NCI-H146 treated with DMSO at 0.1 percent for 48 hours (cell line): ENCODE results near the gene LMF2.

ENCODE experiments used
- DNase-seq: peaks from one replicate; lab custom pipeline; 2025; ENCODE audit not compliant: unreplicated experiment; lab: John Stamatoyannopoulos, UW

LMF2 gene

DNA sequence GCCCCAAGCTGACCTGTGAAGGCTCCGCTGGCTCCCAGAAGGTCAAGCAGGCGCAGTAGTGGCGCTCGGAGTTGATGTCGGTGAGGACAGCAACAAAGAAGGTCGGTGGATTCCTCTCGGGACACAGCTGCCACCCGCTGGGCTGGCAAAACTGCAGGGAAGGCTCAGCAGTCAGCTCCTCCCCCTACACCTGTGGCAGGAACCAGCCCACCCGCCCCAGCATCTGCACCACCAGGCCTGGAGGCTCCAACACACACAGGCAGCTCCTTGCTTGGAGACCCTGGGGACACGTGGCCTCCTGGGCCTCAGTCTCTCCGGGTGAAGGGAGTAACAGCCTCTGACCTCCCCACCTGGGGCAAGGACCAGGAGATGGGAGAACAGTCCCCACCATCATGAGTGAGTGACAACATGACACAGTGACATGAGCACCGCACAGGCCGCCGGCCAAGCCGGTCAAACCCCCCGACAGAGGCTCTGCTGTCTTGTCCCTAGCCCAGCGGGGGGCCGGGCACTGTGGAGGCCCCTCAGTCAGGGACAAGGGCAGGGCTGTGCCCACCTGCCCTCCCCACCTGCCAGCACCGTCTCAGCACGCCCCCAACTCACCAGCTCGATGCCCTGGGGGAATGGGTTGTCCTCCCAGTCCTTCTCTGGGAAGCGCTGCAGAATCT, 39.6 kb downstream of the LMF2 start:
- DNase-seq = no peak

DNA sequence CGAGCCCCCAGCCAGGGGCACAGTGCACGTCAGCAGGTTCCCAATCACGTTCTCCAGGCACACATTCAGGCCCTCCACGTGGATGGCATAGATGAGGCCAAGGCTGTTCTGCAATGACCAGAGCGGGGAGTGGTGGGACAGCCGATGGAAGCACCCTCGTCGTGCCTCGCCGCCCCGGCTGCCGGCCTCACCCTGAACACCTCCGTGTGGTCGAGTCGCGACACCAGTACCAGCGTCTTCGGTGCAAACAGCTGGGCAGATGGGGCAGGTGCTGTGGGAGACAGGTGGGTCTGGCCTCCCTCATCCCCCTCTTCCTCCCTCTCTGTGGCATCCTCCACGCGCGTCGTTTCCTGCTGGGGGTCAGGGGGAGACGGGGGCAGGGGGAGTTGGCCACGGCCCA, 40.2 kb downstream of the LMF2 start:
- no peak for DNase-seq

DNA sequence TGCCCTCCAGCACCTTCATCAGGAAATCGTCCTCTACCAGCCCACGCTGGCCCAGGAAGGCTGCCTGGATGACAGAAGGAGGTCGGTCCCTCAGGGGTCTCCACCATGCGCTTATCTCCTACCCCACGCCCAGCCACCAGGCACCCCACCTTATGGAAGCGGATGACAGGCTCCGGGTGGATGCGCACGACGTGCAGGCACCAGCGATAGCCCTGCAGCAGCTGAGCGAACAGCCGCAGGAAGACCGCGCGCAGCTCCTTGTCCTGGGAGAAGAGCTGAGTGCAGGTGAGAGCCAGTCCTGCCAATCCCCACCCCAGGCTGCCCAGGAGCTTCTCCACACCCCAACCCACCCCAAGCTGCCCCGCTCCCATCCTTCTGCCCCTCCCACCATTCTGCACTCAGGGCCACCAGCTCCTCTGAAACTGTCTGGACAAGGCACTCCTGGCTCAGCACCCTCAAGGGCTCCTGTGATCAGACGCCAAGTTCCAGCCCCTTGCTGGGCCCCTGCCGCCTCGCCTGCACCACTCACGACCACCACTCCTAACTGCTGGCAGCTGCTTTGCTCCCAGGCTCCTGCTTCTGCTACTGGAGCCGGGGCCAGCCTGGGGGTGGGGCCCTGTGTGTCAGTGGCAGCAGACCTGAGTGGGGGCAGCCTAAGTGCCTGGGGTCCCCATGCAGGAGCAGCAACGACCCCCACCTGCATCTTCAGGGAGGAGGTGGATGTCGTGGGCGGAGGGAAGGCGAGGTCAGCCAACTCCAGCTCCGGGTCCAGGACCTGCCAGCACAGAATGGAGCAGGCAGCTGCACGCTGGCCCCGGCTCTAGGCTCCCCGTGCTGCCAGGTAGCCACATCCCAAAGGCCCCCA, 42.2 kb downstream of the LMF2 start:
- no peak for DNase-seq

DNA sequence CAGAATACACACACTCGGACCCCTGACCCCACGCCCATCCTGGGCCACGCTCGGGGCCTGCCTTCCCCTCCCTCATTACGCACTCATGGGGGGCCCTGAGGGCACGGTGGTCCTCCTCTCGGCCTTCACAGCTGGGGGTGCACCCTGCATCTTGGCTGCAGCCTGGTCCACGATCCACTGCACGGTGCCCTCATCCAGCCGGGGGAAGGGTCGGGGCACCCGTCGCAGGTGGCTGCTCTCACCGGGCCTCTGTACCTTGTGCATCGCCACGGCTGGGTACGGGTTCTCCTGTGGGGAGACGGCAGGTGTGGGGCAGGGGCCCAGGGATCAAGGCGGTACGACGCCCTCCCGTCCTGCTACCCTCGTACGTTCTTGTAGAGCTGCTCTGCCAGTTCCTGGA, 43.1 kb downstream of the LMF2 start:
- no peak for DNase-seq

DNA sequence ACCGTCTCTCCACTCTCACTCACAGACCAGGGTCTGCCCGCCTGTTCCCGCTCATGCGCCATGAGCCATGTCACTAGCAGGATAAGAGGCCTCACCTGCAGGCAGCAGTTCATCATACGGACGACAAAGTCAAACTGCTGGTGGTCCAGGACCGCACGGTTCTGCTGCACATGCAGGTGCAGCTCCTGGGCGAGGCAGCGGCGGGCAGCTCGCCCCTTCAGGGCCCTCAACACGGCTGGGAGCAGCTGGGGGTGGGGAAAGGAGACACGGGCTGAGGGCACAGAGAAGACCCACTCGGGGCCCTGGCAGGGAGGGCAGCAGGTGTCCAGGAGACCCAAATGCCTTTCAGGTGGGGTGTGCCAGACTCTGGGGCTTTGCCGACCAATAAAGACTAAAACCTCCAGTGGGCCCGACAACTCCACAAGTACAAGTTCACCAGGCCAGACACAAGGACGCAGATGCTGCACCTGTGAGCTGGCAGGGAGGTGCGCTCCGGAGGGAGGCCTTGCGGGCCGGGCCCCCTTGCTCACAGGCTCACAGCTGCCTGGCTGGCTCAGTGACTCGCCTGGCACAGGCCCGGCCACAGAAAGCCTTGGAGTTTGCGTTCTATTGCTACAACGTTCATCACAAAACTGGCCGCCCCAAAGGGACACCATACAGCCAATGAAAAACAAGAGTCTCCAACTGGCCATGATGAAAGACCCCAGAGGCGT, 44.2 kb downstream of the LMF2 start:
- no peak for DNase-seq

DNA sequence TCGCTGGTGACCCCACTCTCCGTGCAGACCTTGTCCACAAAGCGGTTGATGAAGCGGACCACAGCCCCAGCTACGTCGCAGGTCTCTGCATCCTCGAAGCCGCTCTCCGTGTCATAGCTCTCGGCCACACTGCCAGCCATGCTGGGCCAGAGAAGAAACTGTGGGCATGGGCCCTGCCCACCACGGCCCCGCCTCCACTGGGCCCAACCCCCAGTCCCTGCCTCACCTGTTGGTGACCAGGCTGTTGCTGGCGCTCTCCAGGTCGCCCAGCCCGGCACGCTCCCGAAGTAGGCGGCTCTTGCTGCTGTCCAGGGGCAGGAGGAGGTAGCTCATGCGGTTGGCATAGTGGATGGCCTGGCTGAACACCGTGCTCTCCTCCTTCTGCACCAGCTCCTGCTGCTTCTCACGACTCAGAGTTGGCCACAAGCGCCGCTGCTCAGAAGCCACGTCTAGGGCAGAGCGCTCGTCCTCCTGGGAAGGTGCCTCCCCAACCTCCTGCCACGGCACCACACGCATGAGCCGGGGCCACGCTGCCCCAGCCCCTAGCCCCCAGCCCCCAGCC, 45.4 kb downstream of the LMF2 start:
- no peak for DNase-seq

DNA sequence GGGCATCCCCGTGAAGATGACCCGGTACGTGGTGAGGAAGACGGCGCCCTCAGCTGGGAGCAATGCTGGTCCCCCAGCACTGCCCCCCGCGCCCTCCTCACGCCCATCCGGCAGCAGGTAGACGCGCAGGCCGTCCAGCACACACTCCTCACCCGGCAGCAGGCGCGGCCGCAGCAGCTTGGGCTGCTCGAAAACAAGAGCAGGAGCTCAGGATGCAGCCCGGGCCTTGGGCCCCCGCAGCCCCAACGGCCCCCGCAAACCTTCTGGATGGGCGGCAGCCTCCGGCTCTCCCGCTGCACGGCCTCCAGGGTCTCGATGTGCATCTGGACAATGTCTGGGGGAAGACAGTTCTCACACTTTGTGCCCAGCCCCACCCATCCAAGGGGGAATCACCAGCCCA, 46.0 kb downstream of the LMF2 start:
- no peak for DNase-seq

DNA sequence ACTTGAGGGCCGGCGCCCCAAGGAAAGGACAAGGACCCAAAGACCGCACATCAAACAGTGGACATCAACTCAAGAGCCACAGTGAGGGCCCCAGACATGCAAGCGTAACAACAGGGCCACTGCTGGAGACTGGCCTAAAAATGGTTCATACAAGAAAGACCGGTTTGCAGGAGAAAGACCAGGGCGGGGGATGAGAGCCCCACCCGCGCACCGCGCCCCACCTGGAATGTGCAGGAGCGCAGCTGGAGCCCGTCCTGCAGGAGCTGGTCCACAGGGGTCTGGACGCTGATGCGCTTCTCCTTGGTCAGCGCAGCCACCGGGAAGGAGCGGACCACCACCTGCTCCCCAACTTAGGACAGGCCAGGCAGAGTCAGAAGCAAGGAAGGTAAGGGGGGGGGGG, 46.6 kb downstream of the LMF2 start:
- no peak for DNase-seq

DNA sequence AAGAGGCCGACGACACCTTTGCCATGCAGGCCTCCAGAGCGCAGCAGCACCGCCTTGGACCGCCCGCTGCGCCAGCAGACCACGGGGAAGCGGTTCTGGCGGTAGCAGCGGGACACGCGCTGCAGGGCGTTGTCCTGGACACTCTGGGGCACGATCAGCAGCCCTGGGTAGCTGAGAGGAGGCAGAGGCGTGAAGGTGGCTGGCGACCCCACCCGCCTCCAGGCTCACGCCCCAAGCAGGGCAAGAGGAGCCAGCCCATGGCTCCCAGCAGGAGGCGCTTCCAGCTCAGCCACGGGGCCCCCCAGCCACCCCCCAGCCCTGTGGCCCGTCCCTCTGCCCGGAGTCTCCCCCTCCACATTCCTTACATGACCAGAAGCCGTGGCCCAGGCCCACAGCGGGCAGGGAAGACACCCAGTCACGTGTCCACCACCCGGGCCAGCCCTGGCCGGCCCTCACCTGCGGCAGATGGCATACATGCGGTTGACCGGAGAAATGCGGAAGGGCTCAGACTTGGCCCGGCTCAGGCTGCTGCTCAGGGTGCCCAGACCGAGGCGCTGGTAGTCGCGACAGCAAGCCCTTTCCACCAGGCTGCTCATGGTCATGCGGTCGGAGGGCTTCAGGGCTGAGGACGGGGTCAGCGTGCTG, 47.9 kb downstream of the LMF2 start:
- no peak for DNase-seq

DNA sequence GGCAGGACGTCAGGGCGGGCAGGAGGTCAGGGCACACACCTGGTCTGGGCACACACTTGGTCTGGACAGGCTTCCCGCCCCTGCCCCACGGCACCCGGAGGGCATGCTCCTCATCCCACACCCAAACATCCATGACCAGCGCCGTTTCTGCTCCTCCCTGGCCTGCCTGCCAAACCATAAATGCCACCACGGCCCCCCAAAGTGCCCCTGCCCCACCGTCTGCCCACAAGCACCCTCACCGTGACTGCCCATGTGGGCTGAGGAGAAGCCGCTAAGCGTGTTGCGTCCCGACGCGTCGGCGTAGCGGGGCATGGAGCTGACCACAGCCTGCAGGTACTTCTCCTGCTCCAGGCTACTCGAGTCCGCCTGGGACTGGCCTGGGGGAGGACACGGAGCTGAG, 48.5 kb downstream of the LMF2 start:
- DNase-seq = no peak

DNA sequence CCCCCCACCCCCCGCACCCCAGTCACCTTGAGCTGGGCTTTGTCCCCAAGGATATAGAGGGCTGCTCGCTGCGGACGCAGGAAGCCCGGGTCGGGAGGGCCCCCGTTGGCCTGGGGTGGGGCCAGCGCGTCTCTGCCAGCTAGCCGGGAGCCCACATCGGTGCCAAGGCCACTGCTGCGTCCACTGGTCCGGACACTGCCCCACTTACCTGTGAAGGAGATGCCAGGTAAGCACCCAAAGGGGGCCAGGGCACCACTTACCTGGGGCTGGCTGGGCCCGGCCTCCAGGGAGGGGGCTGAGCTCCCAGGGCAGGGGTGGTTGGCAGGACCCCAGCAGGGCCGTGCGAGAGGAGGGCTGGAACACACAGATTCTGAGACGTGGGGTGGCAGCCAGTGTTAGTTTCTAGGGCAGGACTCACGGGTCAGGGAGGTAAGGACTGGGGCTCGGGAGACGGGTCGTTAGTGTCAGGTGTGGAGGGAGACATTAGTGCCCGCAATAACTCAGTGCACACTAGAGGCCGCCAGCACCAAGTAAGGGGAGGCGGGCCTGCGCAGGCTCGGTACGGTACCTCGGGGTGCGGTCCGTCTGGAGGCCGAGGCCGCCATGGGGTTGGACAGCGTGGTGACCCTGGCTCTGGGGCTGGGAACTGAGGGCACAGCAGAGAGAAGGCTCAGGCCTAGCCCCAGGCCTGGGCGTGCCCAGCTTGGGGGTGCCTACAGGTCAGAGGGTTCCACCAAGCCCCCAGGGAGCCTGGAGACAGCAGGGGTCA, 50.9 kb downstream of the LMF2 start:
- no peak for DNase-seq

DNA sequence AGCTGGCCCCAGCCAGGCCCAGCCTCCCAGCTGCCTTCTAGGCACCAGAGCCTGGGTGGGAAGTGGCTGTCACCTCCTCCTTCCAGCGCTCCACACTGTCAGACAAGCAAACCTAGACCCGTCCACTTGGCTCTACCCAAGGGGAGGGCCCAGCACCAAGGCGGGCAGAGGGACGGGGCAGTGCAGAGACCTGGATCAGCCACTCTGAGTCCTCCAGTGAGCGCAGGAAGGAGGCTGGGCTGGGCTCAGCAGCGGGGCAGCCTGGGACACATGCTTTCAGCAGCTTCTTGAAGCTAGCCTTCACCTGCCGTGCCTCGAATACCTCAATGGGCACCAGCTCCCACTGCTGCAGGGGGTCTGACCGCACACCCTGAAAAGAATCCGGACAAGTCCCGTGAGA, 51.5 kb downstream of the LMF2 start:
- DNase-seq = no peak

DNA sequence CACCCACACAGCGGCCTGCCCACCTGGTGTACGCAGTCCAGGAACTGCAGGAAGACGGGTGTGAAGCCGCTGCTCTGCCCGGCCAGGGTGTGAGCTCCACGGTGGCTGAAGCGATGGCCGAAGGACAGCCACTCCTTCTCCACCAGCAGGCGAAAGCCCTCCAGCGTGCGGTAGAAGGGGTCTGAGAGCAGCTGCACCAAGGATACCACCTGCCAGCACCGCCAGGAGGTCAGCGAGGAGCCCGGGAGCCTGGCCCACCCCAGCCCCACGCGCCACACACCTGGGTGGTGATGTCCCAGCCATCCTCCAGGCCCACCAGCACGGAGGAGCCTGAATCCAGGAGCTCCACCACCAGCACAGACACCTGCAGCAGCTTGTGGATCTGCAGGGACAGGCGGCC, 52.3 kb downstream of the LMF2 start:
- DNase-seq = no peak

DNA sequence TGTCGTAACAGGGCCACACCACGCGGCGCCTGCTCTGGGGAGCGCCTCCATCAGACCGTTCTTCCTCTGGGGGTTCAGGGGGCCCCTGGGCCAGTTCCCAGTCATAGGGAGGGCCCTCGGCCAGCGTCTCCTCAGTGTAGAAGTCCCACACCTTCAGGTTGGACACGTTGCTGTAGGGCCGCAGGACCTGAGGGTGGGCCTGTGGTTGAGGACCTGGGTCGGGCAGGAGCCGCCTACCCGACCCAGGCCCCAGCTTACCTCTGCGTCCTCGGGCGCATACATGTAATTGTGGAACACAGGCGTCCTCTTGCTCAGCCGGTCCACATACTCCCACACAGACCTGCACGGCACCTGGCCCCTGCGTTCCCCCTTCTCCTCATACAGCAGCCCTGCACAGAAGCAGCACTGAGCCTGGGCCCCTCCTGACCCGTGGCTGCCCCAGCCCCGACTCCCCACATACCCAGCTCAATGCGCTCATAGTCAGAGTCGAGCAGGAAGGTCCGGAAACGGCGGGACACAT, 52.9 kb downstream of the LMF2 start:
- no peak for DNase-seq
